H1 (cell line): ENCODE measurements around the gene SPTBN1. TPM values are rescaled to one million over a fixed set of nuclear protein-coding genes. Genes with fewer than 3 reads are reported as not detected.

Source experiments
- CTCF ChIA-PET: fragments of 300-600 bp; sonication (Branson Sonifier 250); formaldehyde crosslinking; loops from one replicate; lab custom pipeline; 2021; ENCODE audit not compliant: partially characterized antibody; lab: Charles Lee
- POLR2A ChIA-PET: fragments of 300-600 bp; sonication (Branson Sonifier 250); formaldehyde crosslinking; loops from one replicate; lab custom pipeline; 2021; ENCODE audit warnings: inconsistent platforms; ENCODE audit not compliant: partially characterized antibody; lab: Charles Lee
- DNase-seq, 2 experiments: peaks; one replicate each; pipeline versions ENCODE4 v3.0.0 to v3.0.0-alpha.2; 2010 to 2022; ENCODE audit warnings: low spot score in 2 of 2, low read depth in 1 of 2, mixed read lengths in 1 of 2
- FAIRE-seq: peaks from 2 replicates; lab custom pipeline; 2011; peaks lifted over from hg19 to GRCh38; lab: Jason Lieb, UNC
- H2AFZ ChIP-seq: 2 replicates; pipeline ENCODE4 v1.8.1; 2012; ENCODE audit warnings: low read length, inconsistent platforms
- H2AK5ac ChIP-seq: 2 replicates; pipeline ENCODE4 v1.6.1; 2013; ENCODE audit warnings: low read depth, low read length
- H2BK120ac ChIP-seq: replicated peaks from 2 replicates; pipeline ENCODE3; 2013; ENCODE audit warnings: low read depth, low read length, inconsistent platforms
- H2BK12ac ChIP-seq: 2 replicates; pipeline ENCODE4 v1.6.1; 2013; ENCODE audit warnings: low read depth, low read length
- H2BK15ac ChIP-seq: 2 replicates; pipeline ENCODE4 v1.6.1; 2013; ENCODE audit warnings: low read length
- H2BK20ac ChIP-seq: 2 replicates; pipeline ENCODE4 v1.6.1; 2013; ENCODE audit warnings: low read length
- H2BK5ac ChIP-seq: 2 replicates; pipeline ENCODE4 v1.6.1; 2013; ENCODE audit warnings: low read depth, low read length
- H3K14ac ChIP-seq: 2 replicates; pipeline ENCODE4 v1.6.1; 2013; ENCODE audit warnings: inconsistent platforms; ENCODE audit not compliant: insufficient read length
- H3K18ac ChIP-seq: 2 replicates; pipeline ENCODE4 v1.6.1; 2013; ENCODE audit warnings: low read length; ENCODE audit errors: extremely low read depth
- H3K23ac ChIP-seq: 2 replicates; pipeline ENCODE4 v1.6.1; 2013; ENCODE audit warnings: inconsistent platforms; ENCODE audit not compliant: insufficient read length
- H3K23me2 ChIP-seq: 2 replicates; pipeline ENCODE4 v1.6.1; 2013; ENCODE audit warnings: low read depth, low read length
- H3K27ac ChIP-seq: 2 replicates; pipeline ENCODE4 v1.6.1; 2011; ENCODE audit warnings: low read depth, low read length, inconsistent platforms
- H3K27me3 ChIP-seq, 4 experiments: replicated peaks in 1 of 4; 1 replicate in 1 of 4; 2 replicates in 3 of 4; pipeline versions ENCODE4 v1.6.1 to v1.8.1; 2011 to 2013; ENCODE audit warnings: low read length in 3 of 4, mild to moderate bottlenecking in 3 of 4, inconsistent platforms in 2 of 4, mixed read lengths in 2 of 4, moderate library complexity in 1 of 4; ENCODE audit not compliant: control insufficient read depth in 3 of 4, insufficient read depth in 3 of 4; ENCODE audit errors: extremely low read depth in 1 of 4
- H3K36me3 ChIP-seq, 4 experiments: 2 replicates each; pipeline versions ENCODE4 v1.6.1 to v1.8.1; 2011 to 2013; ENCODE audit warnings: mild to moderate bottlenecking in 4 of 4, low read length in 3 of 4, moderate library complexity in 2 of 4, control low read depth in 1 of 4, inconsistent platforms in 1 of 4; ENCODE audit not compliant: insufficient read depth in 4 of 4, control insufficient read depth in 2 of 4
- H3K4ac ChIP-seq: replicated peaks from 2 replicates; pipeline ENCODE3; 2013; ENCODE audit warnings: low read length, low read depth, mixed read lengths, inconsistent platforms; ENCODE audit not compliant: insufficient read length
- H3K4me1 ChIP-seq, 4 experiments: replicated peaks in 1 of 4; 1 replicate in 1 of 4; 2 replicates in 3 of 4; pipeline versions ENCODE4 v1.6.1 to v1.8.1; 2011 to 2013; ENCODE audit warnings: low read length in 3 of 4, inconsistent platforms in 2 of 4, mixed read lengths in 1 of 4; ENCODE audit not compliant: insufficient read depth in 4 of 4, control insufficient read depth in 3 of 4
- H3K4me2 ChIP-seq, 2 experiments: 2 replicates each; pipeline versions ENCODE4 v1.6.1 to v1.8.1; 2011 to 2013; ENCODE audit warnings: low read depth in 2 of 2, low read length in 2 of 2, control low read depth in 1 of 2, inconsistent platforms in 1 of 2, mild to moderate bottlenecking in 1 of 2; ENCODE audit not compliant: insufficient read depth in 1 of 2
- H3K4me3 ChIP-seq, 4 experiments: fragments of 200-600, 300-600 bp in 1 of 4; sonication (generic), shearing (Covaris generic), sonication (Bioruptor Twin) in 1 of 4; 2 replicates each; pipeline versions ENCODE4 v1.5.1 to v1.8.1; 2011 to 2016; ENCODE audit warnings: low read length in 4 of 4, low read depth in 3 of 4, control low read depth in 2 of 4, inconsistent platforms in 2 of 4, mild to moderate bottlenecking in 2 of 4, mixed read lengths in 1 of 4, moderate library complexity in 1 of 4; ENCODE audit not compliant: insufficient read depth in 2 of 4; ENCODE audit errors: extremely low read depth in 1 of 4
- H3K56ac ChIP-seq: replicated peaks from 2 replicates; pipeline ENCODE3; 2013; ENCODE audit warnings: low read depth, mild to moderate bottlenecking, mixed read lengths, low read length, inconsistent platforms; ENCODE audit not compliant: insufficient read length
- H3K79me1 ChIP-seq: 2 replicates; pipeline ENCODE4 v1.6.1; 2013; ENCODE audit warnings: low read depth, low read length, control low read depth
- H3K79me2 ChIP-seq, 2 experiments: 2 replicates each; pipeline versions ENCODE4 v1.6.1 to v1.8.1; 2012 to 2013; ENCODE audit warnings: low read length in 2 of 2, mild to moderate bottlenecking in 2 of 2, inconsistent platforms in 1 of 2; ENCODE audit not compliant: insufficient read depth in 2 of 2, control insufficient read depth in 1 of 2
- H3K9ac ChIP-seq, 4 experiments: replicated peaks in 1 of 4; 1 replicate in 1 of 4; 2 replicates in 3 of 4; pipeline versions ENCODE4 v1.6.1 to v1.8.1; 2011 to 2013; ENCODE audit warnings: low read depth in 3 of 4, low read length in 3 of 4, control low read depth in 2 of 4, mild to moderate bottlenecking in 2 of 4, moderate library complexity in 2 of 4, inconsistent platforms in 1 of 4; ENCODE audit errors: extremely low read depth in 1 of 4
- H3K9me3 ChIP-seq, 2 experiments: 2 replicates each; pipeline versions ENCODE4 v1.6.1 to v1.8.1; 2012 to 2013; ENCODE audit warnings: mild to moderate bottlenecking in 2 of 2, moderate library complexity in 2 of 2, control low read depth in 1 of 2, inconsistent platforms in 1 of 2, low read depth in 1 of 2, low read length in 1 of 2, mixed read lengths in 1 of 2; ENCODE audit not compliant: insufficient read depth in 2 of 2
- H4K20me1 ChIP-seq, 2 experiments: replicated peaks in 1 of 2; 2 replicates each; pipeline versions ENCODE3 to v1.8.1; 2011 to 2013; ENCODE audit warnings: inconsistent platforms in 2 of 2, low read length in 2 of 2, mild to moderate bottlenecking in 1 of 2; ENCODE audit not compliant: insufficient read depth in 2 of 2, control insufficient read depth in 1 of 2
- H4K5ac ChIP-seq: 2 replicates; pipeline ENCODE4 v1.6.1; 2013; ENCODE audit warnings: low read length, low read depth, mixed read lengths, inconsistent platforms; ENCODE audit not compliant: insufficient read length
- H4K8ac ChIP-seq: 2 replicates; pipeline ENCODE4 v1.8.0; 2013; ENCODE audit warnings: mild to moderate bottlenecking, moderate library complexity, low read length, inconsistent platforms; ENCODE audit not compliant: insufficient read depth; ENCODE audit errors: extremely low read depth
- H4K91ac ChIP-seq: replicated peaks from 2 replicates; pipeline ENCODE3; 2013; ENCODE audit warnings: low read length, mixed read lengths, inconsistent platforms; ENCODE audit not compliant: insufficient read length
- RNF2 ChIP-seq: fragments of 200-900, 300-1000 bp; sonication (generic); IDR thresholded peaks from 2 replicates; pipeline ENCODE4 v1.7.1; 2016; ENCODE audit warnings: borderline replicate concordance, low read depth, mild to moderate bottlenecking, antibody characterized with exemption, low read length; ENCODE audit not compliant: poor library complexity, severe bottlenecking; ENCODE audit errors: missing control alignments
- WGBS, 2 experiments: shearing (Covaris generic) in 1 of 2; methylation state at CpG; one replicate each; pipeline versions ENCODE4 v1.1.6 to v1.1.7; 2013 to 2015; ENCODE audit warnings: low lambda C conversion rate in 2 of 2, mixed read lengths in 2 of 2, inconsistent platforms in 1 of 2, low coverage in 1 of 2, missing lambda C conversion rate in 1 of 2; ENCODE audit not compliant: insufficient replicate concordance in 2 of 2, insufficient coverage in 1 of 2, insufficient read length in 1 of 2; ENCODE audit errors: extremely low coverage in 1 of 2, missing lambda C conversion rate in 1 of 2; 5-methylcytosine and 5-hydroxymethylcytosine counted together
- polyA plus RNA-seq, 7 experiments: library from polyadenylated mRNA; depleted of rRNA in 3 of 7; stranded (reverse) in 5 of 7; unstranded in 2 of 7; fragments of >200 nt in 5 of 7; fragments of 200-250 nt in 2 of 7; gene quantifications; 1 replicate in 5 of 7; 2 replicates in 1 of 7; 4 replicates in 1 of 7; pipeline versions ENCODE4 v1.2.1 to v1.2.3, GENCODE V29; 2011 to 2013; ENCODE audit warnings: missing spikeins in 2 of 7, mixed read lengths in 2 of 7
- total RNA-seq: library from RNA; stranded (reverse); fragmentation: NEBNext Ultra II Directional; extraction: Animal tissue kit (Norgen Biotek cat#: 25700); gene quantifications from 2 replicates; pipeline ENCODE4 v1.2.1, GENCODE V29; 2021

SPTBN1 gene
- total and polyA plus RNA-seq, 2 of the 8 experiments (the other 6 are each of a cell fraction or from before 2014, with no cell fraction given): 31.8 to 180 TPM

DNA sequence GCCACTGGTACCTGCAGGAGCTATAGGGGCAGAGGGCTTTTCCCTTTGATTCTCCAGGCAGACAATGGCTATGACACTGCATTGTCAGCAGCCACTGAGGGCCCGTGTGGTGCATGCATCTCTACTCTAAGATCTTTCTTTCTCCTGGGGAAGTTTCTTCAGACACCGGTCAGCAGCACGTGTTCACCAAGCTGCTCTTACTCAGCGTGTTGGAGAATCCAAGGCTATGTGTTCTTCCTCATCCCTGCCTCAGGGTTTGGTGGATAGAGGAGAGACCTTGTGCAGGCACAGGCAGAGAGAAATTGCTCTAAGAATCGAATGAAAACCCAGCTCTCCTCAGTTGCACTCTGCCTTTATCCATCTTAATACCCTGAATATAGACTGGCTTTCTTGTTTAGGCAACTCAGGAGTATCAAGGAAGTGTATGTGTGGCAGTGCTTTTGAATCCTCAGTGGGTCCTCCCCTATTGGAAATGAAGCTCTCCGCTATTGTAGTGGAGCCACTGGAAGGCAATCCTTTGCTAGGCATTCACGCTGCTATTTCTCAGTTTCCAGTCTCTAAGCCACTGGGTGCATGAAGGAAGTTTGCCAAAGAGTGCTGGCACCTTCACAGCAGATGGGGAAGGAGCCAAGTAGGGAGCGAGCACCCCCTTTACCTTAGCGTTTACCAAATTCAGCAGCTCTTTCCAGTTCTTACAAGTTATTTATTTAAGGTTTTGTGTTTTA is 180.4 kb downstream of the SPTBN1 start:
- no peak overlapping the region for H4K91ac ChIP-seq
- no peaks in the 10 kb centered on the region for H3K27me3 ChIP-seq
- peaks cover 0 to 3% (median 0%) of the 10 kb centered on the region in 4 experiments; a peak in 1 of 7 replicates for H3K4me1 ChIP-seq
- H3K23ac ChIP-seq: no peak overlapping the region
- POLR2A ChIA-PET: no interaction called here
- no peak overlapping the region for H3K18ac ChIP-seq
- DNase-seq (no peak), FAIRE-seq (no peak)
- H3K23me2 ChIP-seq: no peaks in the 10 kb centered on the region
- H3K56ac ChIP-seq: no peak overlapping the region
- H3K4me3 ChIP-seq: no peak overlapping the region
- no peak overlapping the region for H3K14ac ChIP-seq
- TF ChIP-seq RNF2: no peak
- no peak overlapping the region for H3K4me2 ChIP-seq
- peaks cover 0 to 2% of the 10 kb centered on the region in 2 experiments for H4K20me1 ChIP-seq
- peaks cover 2% of the 10 kb centered on the region; the same call in 1 of the 2 replicates for H3K79me1 ChIP-seq
- no peak overlapping the region for H2BK15ac ChIP-seq
- H3K79me2 ChIP-seq: no peaks in the 10 kb centered on the region
- H2BK20ac ChIP-seq: no peak overlapping the region
- H2BK5ac ChIP-seq: no peak overlapping the region
- no peak overlapping the region for H4K8ac ChIP-seq
- no peak overlapping the region for H3K9ac ChIP-seq
- H2BK120ac ChIP-seq: no peak overlapping the region
- peaks cover 24 to 75% (median 54%) of the 10 kb centered on the region in 4 experiments for H3K36me3 ChIP-seq
- H4K5ac ChIP-seq: no peak overlapping the region
- no peak overlapping the region for H2BK12ac ChIP-seq
- no peak overlapping the region for H3K27ac ChIP-seq
- H3K4ac ChIP-seq: no peak overlapping the region
- H2AK5ac ChIP-seq: no peak overlapping the region
- H3K9me3 ChIP-seq: no peaks in the 10 kb centered on the region
- 87% methylated on average over 9 of the region's 9 CpGs; no CpG with 5 or more reads in 1 of the 2 experiments for WGBS, 2 experiments
- CTCF ChIA-PET: interaction anchor here (0.5 to 1.0 kb wide), 3 partner anchors 16 to 130 kb away, joined by 3 read pairs; no protein-coding TSS in a partner anchor
- no peak overlapping the region for H2AFZ ChIP-seq
